K562 (cell line): ENCODE data around the gene ZDHHC11. TPM values are rescaled to one million over a fixed set of nuclear protein-coding genes. Genes with fewer than 3 reads are reported as not detected.
A peak's percentile ranks its signal among the peaks of the same experiment; 100 is the strongest.

ENCODE experiments used
- ATAC-seq: fragments of 200-7000 bp; cut with Tn5 transposase; 3 replicates; pipeline ENCODE4 v1.9.1; 2020; ENCODE audit warnings: moderate library complexity
- BruUV-seq: library from RNA; stranded (reverse); fragments of 400-500 nt; replicated peaks from 2 replicates; lab custom pipeline; 2021; lab: Mats Ljungman, UMichigan
- CTCF ChIA-PET: fragments of 300-600 bp; formaldehyde crosslinking; extraction: SDS; loops from one replicate; lab custom pipeline; 2021; ENCODE audit warnings: low intra/inter-chr PET ratio; lab: Yijun Ruan, JAX
- POLR2A ChIA-PET: fragments of 300-600, 350-650 bp; sonication (Branson Sonifier 250); formaldehyde crosslinking; extraction: SDS; loops from one replicate; lab custom pipeline; 2021; ENCODE audit warnings: antibody characterized with exemption, inconsistent platforms; lab: Yijun Ruan, JAX
- DNase-seq, 4 experiments: peaks; one replicate each; pipeline versions ENCODE4 v3.0.0 to v3.0.0-alpha.2; 2011 to 2018; ENCODE audit warnings: low spot score in 3 of 4, mixed read lengths in 3 of 4; ENCODE audit errors: extremely low read depth in 1 of 4
- FAIRE-seq: peaks from 2 replicates; lab custom pipeline; 2011; peaks lifted over from hg19 to GRCh38; lab: Jason Lieb, UNC
- H2AFZ ChIP-seq: 2 replicates; pipeline ENCODE4 v1.6.0; 2011; ENCODE audit warnings: low read depth, low read length, control low read depth, inconsistent platforms
- H3K27ac ChIP-seq: fragments of 200-600 bp; 3 replicates; pipeline ENCODE4 v1.8.0; 2011; ENCODE audit warnings: low read depth, mild to moderate bottlenecking, control low read depth, inconsistent platforms, low read length, moderate library complexity, mixed read lengths; ENCODE audit errors: extremely low read depth
- H3K27me3 ChIP-seq, 2 experiments: fragments of 300-600 bp in 1 of 2; 2 replicates in 1 of 2; 3 replicates in 1 of 2; pipeline versions ENCODE4 v1.6.0 to v1.8.0; 2011; ENCODE audit warnings: inconsistent platforms in 2 of 2, low read length in 2 of 2, mild to moderate bottlenecking in 1 of 2, mixed read lengths in 1 of 2, moderate library complexity in 1 of 2; ENCODE audit not compliant: control insufficient read depth in 2 of 2, insufficient read depth in 2 of 2
- H3K36me3 ChIP-seq: fragments of 300-600 bp; 3 replicates; pipeline ENCODE4 v1.8.0; 2011; ENCODE audit warnings: mild to moderate bottlenecking, low read length, inconsistent platforms; ENCODE audit not compliant: control insufficient read depth, insufficient read depth
- H3K4me1 ChIP-seq, 2 experiments: fragments of 200-600 bp in 1 of 2; replicated peaks in 1 of 2; 2 replicates in 1 of 2; 3 replicates in 1 of 2; pipeline versions ENCODE4 v1.5.1 to v1.8.0; 2011; ENCODE audit warnings: inconsistent platforms in 2 of 2, low read length in 2 of 2, mild to moderate bottlenecking in 1 of 2, mixed read lengths in 1 of 2, moderate library complexity in 1 of 2; ENCODE audit not compliant: control insufficient read depth in 2 of 2, insufficient read depth in 2 of 2
- H3K4me2 ChIP-seq: 2 replicates; pipeline ENCODE4 v1.6.1; 2011; ENCODE audit warnings: low read length, control low read depth, inconsistent platforms, mixed read lengths; ENCODE audit not compliant: insufficient read depth
- H3K4me3 ChIP-seq: fragments of 200-600 bp; sonication (generic), shearing (Covaris generic); 2 replicates; pipeline ENCODE4 v1.5.1; 2016; ENCODE audit warnings: control low read depth, inconsistent platforms
- H3K79me2 ChIP-seq: fragments of 200-600 bp; 3 replicates; pipeline ENCODE4 v1.8.0; 2011; ENCODE audit warnings: low read length, inconsistent platforms; ENCODE audit not compliant: control insufficient read depth, insufficient read depth
- H3K9ac ChIP-seq, 2 experiments: 2 replicates each; pipeline versions ENCODE4 v1.6.0 to v1.6.1; 2011; ENCODE audit warnings: low read depth in 2 of 2, low read length in 2 of 2, control low read depth in 1 of 2, inconsistent platforms in 1 of 2, mild to moderate bottlenecking in 1 of 2, mixed read lengths in 1 of 2; ENCODE audit not compliant: insufficient read depth in 1 of 2
- H3K9me1 ChIP-seq: one replicate; pipeline ENCODE4 v1.6.0; 2011; ENCODE audit warnings: inconsistent platforms, mild to moderate bottlenecking, low read length, moderate library complexity; ENCODE audit not compliant: control insufficient read depth, insufficient read depth
- H3K9me3 ChIP-seq: replicated peaks from 2 replicates; pipeline ENCODE4 v1.5.1; 2011; ENCODE audit warnings: low read depth, low read length, inconsistent platforms; ENCODE audit not compliant: control insufficient read depth, insufficient read depth
- H4K20me1 ChIP-seq: replicated peaks from 2 replicates; pipeline ENCODE4 v1.6.1; 2011; ENCODE audit warnings: low read length, inconsistent platforms, mixed read lengths; ENCODE audit not compliant: control insufficient read depth, insufficient read depth
- DNMT1 ChIP-seq: fragments of 450-650 bp; IDR thresholded peaks from 2 replicates; pipeline ENCODE4 v1.6.1; 2016; ENCODE audit warnings: antibody characterized with exemption, mild to moderate bottlenecking
- NR4A1 ChIP-seq, 2 experiments: fragments of 250-450 bp in 1 of 2; fragments of 450-650 bp in 1 of 2; sonication (Bioruptor Pico) in 1 of 2; IDR thresholded peaks; 2 replicates each; pipeline versions ENCODE4 v1.4.0 to v1.6.1; 2016 to 2020; ENCODE audit warnings: mild to moderate bottlenecking in 2 of 2, missing compliant biosample characterization in 1 of 2, missing genetic modification characterization in 1 of 2, moderate library complexity in 1 of 2
- POLR2G ChIP-seq: fragments of 200-400 bp; formaldehyde crosslinking; IDR thresholded peaks from 2 replicates; pipeline ENCODE4 v1.6.1; 2017; ENCODE audit warnings: low read depth, mild to moderate bottlenecking, antibody characterized with exemption, low read length, moderate library complexity
- STAT5A ChIP-seq: IDR thresholded peaks from 2 replicates; pipeline ENCODE4 v1.6.1; 2012; ENCODE audit warnings: low read length, inconsistent platforms, borderline replicate concordance
- TBP ChIP-seq: optimal IDR thresholded peaks from 2 replicates; pipeline ENCODE3; 2011; ENCODE audit warnings: low read depth, low read length, improper control_type of control experiment
- TFAP4 ChIP-seq: sonication (generic); formaldehyde crosslinking; IDR thresholded peaks from 2 replicates; pipeline ENCODE4 v1.8.0; 2022; ENCODE audit warnings: missing genetic modification reagents, mild to moderate bottlenecking, moderate library complexity, borderline replicate concordance
- ZNF3 ChIP-seq: fragments of 250-450 bp; sonication (Bioruptor Pico); IDR thresholded peaks from 2 replicates; pipeline ENCODE4 v1.5.0; 2021; ENCODE audit warnings: mild to moderate bottlenecking, moderate library complexity
- WGBS: fragments of 100-300 bp; shearing (Covaris generic); methylation state at CpG from one replicate; pipeline ENCODE4 v1.1.6; 2016; ENCODE audit warnings: low coverage, mixed read lengths; ENCODE audit not compliant: insufficient coverage; ENCODE audit errors: missing lambda C conversion rate; 5-methylcytosine and 5-hydroxymethylcytosine counted together
- in situ Hi-C: fragments of 300-500 bp; cut with MboI; formaldehyde crosslinking; loops from 4 replicates; pipeline ENCODE4 v1.15.0; 2018; ENCODE audit warnings: inconsistent platforms, mixed read lengths
- intact Hi-C: fragments of 100-400 bp; cut with micrococcal nuclease; formaldehyde crosslinking; loops from 2 replicates; pipeline ENCODE4 v1.14.2; 2022
- polyA plus RNA-seq, 8 experiments: library from polyadenylated mRNA; depleted of rRNA in 4 of 8; stranded (reverse) in 5 of 8; unstranded in 3 of 8; fragments of >200 nt; fragmentation: Nextera tagmentation in 2 of 8; fragmentation: Illumina TruSeq in 1 of 8; extraction: Ambion mirVana in 2 of 8; extraction: Trizol in 1 of 8; gene quantifications; 2 replicates each; pipeline versions ENCODE4 v1.2.1 to v1.2.3, GENCODE V29; 2011 to 2014; ENCODE audit warnings: inconsistent platforms in 1 of 8, missing spikeins in 1 of 8
- total RNA-seq, 7 experiments: library from RNA; depleted of rRNA in 6 of 7; stranded (reverse); fragments of >200 nt in 6 of 7; fragmentation: Illumina TruSeq in 2 of 7; extraction: Trizol in 2 of 7; gene quantifications; 2 replicates each; pipeline versions ENCODE4 v1.2.1 to v1.2.3, GENCODE V29; 2011 to 2021; ENCODE audit warnings: low replicate concordance in 1 of 7

Gene ZDHHC11
- total and polyA plus RNA-seq, 9 of the 15 experiments (the other 6 are each of a cell fraction or from before 2014, with no cell fraction given) = 0.07 to 2.3 (median 0.52) TPM

- 55% methylated on average over 12 of the region's 13 CpGs for WGBS
- FAIRE-seq = no peak
- Histone ChIP-seq H3K9ac (no peak overlapping the region), H3K36me3 (no peaks in the 10 kb centered on the region), H3K4me1 (peaks cover 0 to 33% of the 10 kb centered on the region in 2 experiments; a peak in 2 of 5 replicates), H4K20me1 (peaks cover 23% of the 10 kb centered on the region), H3K9me1 (no peaks in the 10 kb centered on the region), H2AFZ (no peak overlapping the region), H3K79me2 (no peaks in the 10 kb centered on the region), H3K27ac (no peak overlapping the region), H3K4me3 (no peak overlapping the region), H3K9me3 (no peaks in the 10 kb centered on the region), H3K27me3 (peaks cover 24 to 39% of the 10 kb centered on the region in 2 experiments), H3K4me2 (no peak overlapping the region)
- intact Hi-C loops (loop anchor here (10.0 kb wide), 1 partner anchor 179 kb away; no protein-coding TSS in a partner anchor), in situ Hi-C loops (no loop called here)
- ATAC-seq = no peak
- BruUV-seq = no TSS peak
- ChIA-PET CTCF (no interaction called here), POLR2A (interaction anchor here (0.7 kb wide), 1 partner anchor 153 kb away, joined by 4 read pairs; no protein-coding TSS in a partner anchor)
- no peak for DNase-seq
- TF ChIP-seq STAT5A = no peak
- peak; percentile 7; the same call in 1 of the 2 replicates for TF ChIP-seq POLR2G
- TF ChIP-seq TFAP4 (CRISPR knock-in tag) = no peak
- TF ChIP-seq TBP = no peak
- no peak for TF ChIP-seq DNMT1
- no peak for TF ChIP-seq NR4A1 (CRISPR knock-in tag; IDR thresholded peaks at IDR 0.05)
- no peak for TF ChIP-seq NR4A1 (tag; IDR thresholded peaks at IDR 0.05)
- no peak for TF ChIP-seq ZNF3
These were observed 3.4 kb upstream of the ZDHHC11 start for GRCh38 chr5:854217-854616.
